Testis (tissue), 3 donors: ENCODE data around the gene ANO9. TPM values are rescaled to one million over a fixed set of nuclear protein-coding genes. Genes with fewer than 3 reads are reported as not detected.

Experiments
- DNase-seq: peaks from one replicate; pipeline ENCODE4 v3.0.0-alpha.2; 2019
- H3K27ac ChIP-seq, 2 donors: fragments of 200-600 bp; sonication (generic); one replicate each; pipeline ENCODE4 v1.5.1; 2019
- H3K27me3 ChIP-seq: fragments of 200-600 bp; sonication (generic); one replicate; pipeline ENCODE4 v1.5.1; 2019
- H3K36me3 ChIP-seq: fragments of 200-600 bp; sonication (generic); one replicate; pipeline ENCODE4 v1.5.1; 2017; ENCODE audit warnings: low read depth; ENCODE audit errors: missing control alignments
- H3K4me1 ChIP-seq: fragments of 200-600 bp; sonication (generic); one replicate; pipeline ENCODE4 v1.5.1; 2019
- H3K4me3 ChIP-seq, 2 donors: fragments of 200-600 bp; sonication (generic); one replicate each; pipeline ENCODE4 v1.5.1; 2017 to 2019
- H3K9me3 ChIP-seq: fragments of 200-600 bp; sonication (generic); one replicate; pipeline ENCODE4 v1.5.1; 2017
- CTCF ChIP-seq, 3 experiments: fragments of 450-650 bp in 2 of 3; fragments of 200-600 bp in 1 of 3; sonication (generic) in 1 of 3; IDR thresholded peaks; one replicate each; pipeline ENCODE4 v1.5.1; 2016 to 2019; ENCODE audit warnings: antibody characterized with exemption in 3 of 3, mild to moderate bottlenecking in 2 of 3, moderate library complexity in 1 of 3
- POLR2A ChIP-seq: fragments of 450-650 bp; IDR thresholded peaks from one replicate; pipeline ENCODE4 v1.6.1; 2017; ENCODE audit warnings: antibody characterized with exemption, mild to moderate bottlenecking, moderate library complexity
- WGBS, 2 donors: methylation state at CpG; one replicate each; pipeline ENCODE4 v1.1.5; 2018; 5-methylcytosine and 5-hydroxymethylcytosine counted together
- intact Hi-C: fragments of 100-400 bp; cut with DNase I; formaldehyde crosslinking; loops from one replicate; pipeline ENCODE4 v1.15.1; 2023; ENCODE audit warnings: low total_unique reads
- polyA plus RNA-seq: library from polyadenylated mRNA; stranded (reverse); fragments of 350-450 nt; fragmentation: Illumina TruSeq; extraction: RNeasy Lipid Tissue Mini Kit (QIAGEN cat#74804); gene quantifications from one replicate; pipeline ENCODE4 v1.2.3, GENCODE V29; 2014; ENCODE audit warnings: low read depth, low replicate concordance; ENCODE audit not compliant: insufficient read depth
- total RNA-seq, 2 donors: library from RNA; depleted of rRNA; stranded (reverse); fragments of >200 nt; gene quantifications; one replicate each; pipeline ENCODE4 v1.2.3, GENCODE V29; 2016

Gene ANO9
- total and polyA plus RNA-seq, 3 donors from 2014 or later = 1.6 to 2.9 (median 1.9) TPM

- DNase-seq = no peak
- Histone ChIP-seq H3K9me3 (no peaks in the 10 kb centered on the region), H3K27ac (no peak overlapping the region), H3K27me3 (no peaks in the 10 kb centered on the region), H3K36me3 (no peaks in the 10 kb centered on the region), H3K4me1 (no peaks in the 10 kb centered on the region), H3K4me3 (no peak overlapping the region)
- TF ChIP-seq CTCF (IDR thresholded peaks at IDR 0.05) = no peak
- TF ChIP-seq POLR2A = no peak
- 65 to 68% methylated on average over 27 to 43 of the region's 44 CpGs for WGBS, 2 donors
- intact Hi-C loops = no loop called here
These were observed 64.5 kb downstream of the ANO9 start for GRCh38 chr11:377174-377865.

DNA sequence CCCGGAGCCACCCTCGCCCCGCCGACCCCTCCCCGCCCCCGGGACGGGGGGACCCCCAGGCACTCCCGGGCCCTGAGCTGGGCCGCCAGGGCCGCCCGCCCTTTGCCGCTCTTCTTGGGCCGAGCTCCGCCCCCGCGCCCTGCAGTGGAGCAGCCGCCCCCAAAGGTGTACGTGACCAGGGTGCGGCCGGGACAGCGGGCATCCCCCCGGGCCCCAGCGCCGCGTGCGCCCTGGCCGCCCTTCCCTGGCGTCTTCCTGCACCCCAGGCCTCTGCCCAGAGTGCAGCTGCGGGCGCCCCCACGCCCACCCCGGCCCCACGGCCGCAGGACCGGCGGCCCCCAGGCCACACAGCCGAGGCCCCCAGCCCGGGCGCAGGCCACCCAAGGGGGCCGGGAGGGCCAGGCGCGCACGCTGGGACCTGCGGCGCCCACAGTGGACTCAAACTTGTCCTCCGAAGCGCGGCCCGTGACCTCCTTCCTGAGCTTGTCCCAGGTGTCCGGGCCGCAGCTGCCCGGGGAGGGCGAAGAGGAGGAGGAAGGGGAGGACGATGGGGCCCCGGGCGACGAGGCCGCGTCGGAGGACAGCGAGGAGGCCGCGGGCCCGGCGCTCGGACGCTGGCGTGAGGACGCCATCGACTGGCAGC, 65.2 kb downstream of the ANO9 start:
- 50 to 88% methylated on average over 8 to 59 of the region's 70 CpGs for WGBS, 2 donors
- Histone ChIP-seq H3K9me3 (no peaks in the 10 kb centered on the region), H3K4me3 (no peak overlapping the region), H3K36me3 (no peaks in the 10 kb centered on the region), H3K27me3 (no peaks in the 10 kb centered on the region), H3K27ac (no peak overlapping the region), H3K4me1 (no peaks in the 10 kb centered on the region)
- intact Hi-C loops = no loop called here
- DNase-seq = no peak
- TF ChIP-seq CTCF (IDR thresholded peaks at IDR 0.05) (no peak), POLR2A (no peak)

DNA sequence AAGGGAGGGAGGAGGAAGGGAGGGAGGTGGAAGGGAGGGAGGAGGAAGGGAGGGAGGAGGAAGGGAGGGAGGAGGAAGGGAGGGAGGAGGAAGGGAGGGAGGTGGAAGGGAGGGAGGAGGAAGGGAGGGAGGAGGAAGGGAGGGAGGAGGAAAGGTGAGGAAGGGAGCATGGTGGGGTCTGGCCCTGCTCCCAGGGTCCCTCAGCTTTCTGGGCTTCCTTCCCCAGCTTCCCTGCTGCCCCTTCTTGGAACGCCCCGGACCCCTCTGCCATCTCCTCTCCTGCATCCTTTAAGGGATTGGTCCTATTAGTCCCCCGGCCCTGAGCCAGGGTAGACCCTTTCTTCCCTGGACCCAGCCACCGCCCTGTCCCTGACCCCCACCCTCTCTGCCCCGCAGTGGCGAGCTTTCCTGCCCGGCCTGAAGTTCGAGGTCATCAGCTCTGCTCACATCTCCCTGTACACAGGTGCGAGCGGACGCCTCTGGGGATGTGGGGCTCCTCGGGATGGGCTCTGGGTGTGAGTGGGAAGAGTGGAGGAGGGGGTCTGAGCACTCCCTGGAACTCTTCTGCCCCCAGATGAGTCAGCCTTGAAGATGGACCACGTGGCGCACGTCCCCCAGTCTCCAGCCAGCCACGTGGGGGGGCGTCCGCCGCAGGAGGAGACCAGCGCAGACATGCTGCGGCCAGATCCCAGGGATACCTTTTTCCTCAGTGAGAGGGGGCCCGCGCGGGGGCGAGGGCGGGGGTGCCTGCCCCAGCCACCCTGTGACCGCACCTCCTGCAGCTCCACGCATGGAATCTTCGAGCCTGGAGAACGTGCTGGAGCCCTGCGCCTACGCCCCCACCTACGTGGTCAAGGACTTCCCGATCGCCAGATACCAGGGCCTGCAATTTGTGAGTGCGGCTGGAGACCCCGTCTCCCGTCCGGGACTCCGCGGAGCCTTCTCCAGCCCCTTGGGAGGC, 66.5 kb downstream of the ANO9 start:
- Histone ChIP-seq H3K27me3 (no peaks in the 10 kb centered on the region), H3K9me3 (no peaks in the 10 kb centered on the region), H3K27ac (no peak overlapping the region), H3K4me1 (no peaks in the 10 kb centered on the region), H3K36me3 (no peaks in the 10 kb centered on the region), H3K4me3 (no peak overlapping the region)
- WGBS, 2 donors = 73 to 76% methylated on average over 18 to 37 of the region's 41 CpGs
- no peak for DNase-seq
- intact Hi-C loops = no loop called here
- no peak for TF ChIP-seq POLR2A
- TF ChIP-seq CTCF (IDR thresholded peaks at IDR 0.05) = no peak

GRCh38 chr11:373716-374551, 67.9 kb downstream of the ANO9 start:
- Histone ChIP-seq H3K4me1 (no peaks in the 10 kb centered on the region), H3K36me3 (no peaks in the 10 kb centered on the region), H3K4me3 (no peak overlapping the region), H3K27me3 (no peaks in the 10 kb centered on the region), H3K27ac (no peak overlapping the region), H3K9me3 (no peaks in the 10 kb centered on the region)
- TF ChIP-seq POLR2A (no peak), CTCF (IDR thresholded peaks at IDR 0.05) (no peak)
- intact Hi-C loops = no loop called here
- DNase-seq = no peak
- WGBS, 2 donors = 92 to 95% methylated on average over 12 to 23 of the region's 23 CpGs
